KBM-7 (cell line): ENCODE measurements around the gene TRPV4.

Experiments used
- DNase-seq: peaks from one replicate; pipeline ENCODE4 v3.0.0-alpha.2; 2015
- in situ Hi-C: fragments of 300-500 bp; cut with MboI; formaldehyde crosslinking; loops from 2 replicates; pipeline ENCODE4 v1.14.3; 2020; ENCODE audit warnings: low sequenced_read_pairs, low pct_unique_long_range_greater_than_20kb, mixed read lengths

The TRPV4 gene

GRCh38 chr12:109736552-109737108 is 96.6 kb downstream of the TRPV4 start:
- DNase-seq = peak; percentile 30
- in situ Hi-C loops = no loop called here

GRCh38 chr12:109735825-109736551 is 97.2 kb downstream of the TRPV4 start:
- no peak for DNase-seq
- in situ Hi-C loops = no loop called here

GRCh38 chr12:109735051-109735521 is 98.1 kb downstream of the TRPV4 start:
- in situ Hi-C loops = no loop called here
- DNase-seq = no peak

- DNase-seq = no peak
- in situ Hi-C loops = no loop called here
Measured at GRCh38 chr12:109734219-109735000, 98.8 kb downstream of the TRPV4 start.
